ENCODE measurements around the gene PPP1R14C. TPM values are rescaled to one million over a fixed set of nuclear protein-coding genes. Genes with fewer than 3 reads are reported as not detected.
"Not testable (repeated sequence)": the region's sequence is repeated elsewhere in the genome, so short reads cannot be mapped to it uniquely, and the experiment has no call there.

The PPP1R14C gene
- polyA plus RNA-seq, 2 donors, result 7.8 to 12.4 TPM

GRCh38 chr6:150176659-150177058 is 33.8 kb downstream of the PPP1R14C start:
- WGBS, 2 donors, result 82% methylated on average over 8 of the region's 8 CpGs
- H3K27me3 ChIP-seq (ENCODE audit: control insufficient read depth in 1 of 2, insufficient read depth in 2 of 2, low read length in 2 of 2), result no peaks in the 10 kb centered on the region

GRCh38 chr6:150177259-150177951 is 34.6 kb downstream of the PPP1R14C start:
- WGBS, 2 donors, result 88 to 94% methylated on average over 11 of the region's 11 CpGs
- Histone ChIP-seq H3K36me3 (ENCODE audit: control insufficient read depth in 2 of 2, insufficient read depth in 2 of 2, low read length in 1 of 2) (no peaks in the 10 kb centered on the region), H3K4me3 (ENCODE audit: low read depth in 1 of 2, low read length in 2 of 2) (no peak overlapping the region), H3K4me1 (ENCODE audit: control insufficient read depth in 2 of 2, insufficient read depth in 2 of 2, low read length in 1 of 2) (peaks cover 0 to 5% of the 10 kb centered on the region in 2 donors), H3K9me3 (ENCODE audit: control insufficient read depth in 2 of 2, insufficient read depth in 1 of 2, low read depth in 1 of 2, low read length in 1 of 2) (no peaks in the 10 kb centered on the region), H3K27me3 (ENCODE audit: control insufficient read depth in 1 of 2, insufficient read depth in 2 of 2, low read length in 2 of 2) (no peaks in the 10 kb centered on the region), H3K27ac (ENCODE audit: low read depth in 2 of 2, low read length in 1 of 2) (peak overlapping the region; percentile 5 to 54)

More at GRCh38 chr6:150176659-150177058, 33.8 kb downstream of the PPP1R14C start:
- Histone ChIP-seq H3K36me3 (ENCODE audit: control insufficient read depth in 2 of 2, insufficient read depth in 2 of 2, low read length in 1 of 2) (no peaks in the 10 kb centered on the region), H3K27ac (ENCODE audit: low read depth in 2 of 2, low read length in 1 of 2) (peak overlapping the region; percentile 5 to 85), H3K4me3 (ENCODE audit: low read depth in 1 of 2, low read length in 2 of 2) (no peak overlapping the region), H3K9me3 (ENCODE audit: control insufficient read depth in 2 of 2, insufficient read depth in 1 of 2, low read depth in 1 of 2, low read length in 1 of 2) (no peaks in the 10 kb centered on the region), H3K4me1 (ENCODE audit: control insufficient read depth in 2 of 2, insufficient read depth in 2 of 2, low read length in 1 of 2) (peaks cover 0 to 5% of the 10 kb centered on the region in 2 donors)

GRCh38 chr6:150177952-150178520 is 35.2 kb downstream of the PPP1R14C start:
- H3K4me3 ChIP-seq (ENCODE audit: low read depth in 1 of 2, low read length in 2 of 2), result no peak overlapping the region
- H3K4me1 ChIP-seq (ENCODE audit: control insufficient read depth in 2 of 2, insufficient read depth in 2 of 2, low read length in 1 of 2), result peaks cover 0 to 5% of the 10 kb centered on the region in 2 donors
- no peaks in the 10 kb centered on the region for H3K27me3 ChIP-seq (ENCODE audit: control insufficient read depth in 1 of 2, insufficient read depth in 2 of 2, low read length in 2 of 2)
- 72 to 82% methylated on average over 12 of the region's 12 CpGs for WGBS, 2 donors
- H3K36me3 ChIP-seq (ENCODE audit: control insufficient read depth in 2 of 2, insufficient read depth in 2 of 2, low read length in 1 of 2), result no peaks in the 10 kb centered on the region
- no peak overlapping the region for H3K27ac ChIP-seq (ENCODE audit: low read depth in 2 of 2, low read length in 1 of 2)
- H3K9me3 ChIP-seq (ENCODE audit: control insufficient read depth in 2 of 2, insufficient read depth in 1 of 2, low read depth in 1 of 2, low read length in 1 of 2), result no peaks in the 10 kb centered on the region

- H3K9me3 ChIP-seq (ENCODE audit: control insufficient read depth in 2 of 2, insufficient read depth in 1 of 2, low read depth in 1 of 2, low read length in 1 of 2), result no peaks in the 10 kb centered on the region
- no peak overlapping the region for H3K4me3 ChIP-seq (ENCODE audit: low read depth in 1 of 2, low read length in 2 of 2)
- H3K27ac ChIP-seq (ENCODE audit: low read depth in 2 of 2, low read length in 1 of 2), result no peak overlapping the region
- H3K27me3 ChIP-seq (ENCODE audit: control insufficient read depth in 1 of 2, insufficient read depth in 2 of 2, low read length in 2 of 2), result no peaks in the 10 kb centered on the region
- H3K36me3 ChIP-seq (ENCODE audit: control insufficient read depth in 2 of 2, insufficient read depth in 2 of 2, low read length in 1 of 2), result no peaks in the 10 kb centered on the region
- peaks cover 0 to 5% of the 10 kb centered on the region in 2 donors for H3K4me1 ChIP-seq (ENCODE audit: control insufficient read depth in 2 of 2, insufficient read depth in 2 of 2, low read length in 1 of 2)
- WGBS, 2 donors, result 96 to 98% methylated on average over 3 of the region's 3 CpGs
Measured at GRCh38 chr6:150179030-150179429, 36.2 kb downstream of the PPP1R14C start.

- WGBS, 2 donors, result 81 to 83% methylated on average over 7 of the region's 7 CpGs
- not testable (repeated sequence) for H3K9me3 ChIP-seq (ENCODE audit: control insufficient read depth in 2 of 2, insufficient read depth in 1 of 2, low read depth in 1 of 2, low read length in 1 of 2); H3K27ac ChIP-seq (ENCODE audit: low read depth in 2 of 2, low read length in 1 of 2); H3K4me1 ChIP-seq (ENCODE audit: control insufficient read depth in 2 of 2, insufficient read depth in 2 of 2, low read length in 1 of 2); H3K36me3 ChIP-seq (ENCODE audit: control insufficient read depth in 2 of 2, insufficient read depth in 2 of 2, low read length in 1 of 2); H3K27me3 ChIP-seq (ENCODE audit: control insufficient read depth in 1 of 2, insufficient read depth in 2 of 2, low read length in 2 of 2); H3K4me3 ChIP-seq (ENCODE audit: low read depth in 1 of 2, low read length in 2 of 2)
Measured at GRCh38 chr6:150179907-150180424, 37.1 kb downstream of the PPP1R14C start.

- H3K4me1 ChIP-seq (ENCODE audit: control insufficient read depth in 2 of 2, insufficient read depth in 2 of 2, low read length in 1 of 2), result peaks cover 0 to 5% of the 10 kb centered on the region in 2 donors
- no peak overlapping the region for H3K4me3 ChIP-seq (ENCODE audit: low read depth in 1 of 2, low read length in 2 of 2)
- WGBS, 2 donors, result 92 to 95% methylated on average over 1 of the region's 1 CpG
- no peak overlapping the region for H3K27ac ChIP-seq (ENCODE audit: low read depth in 2 of 2, low read length in 1 of 2)
- H3K27me3 ChIP-seq (ENCODE audit: control insufficient read depth in 1 of 2, insufficient read depth in 2 of 2, low read length in 2 of 2), result no peaks in the 10 kb centered on the region
- H3K9me3 ChIP-seq (ENCODE audit: control insufficient read depth in 2 of 2, insufficient read depth in 1 of 2, low read depth in 1 of 2, low read length in 1 of 2), result no peaks in the 10 kb centered on the region
- no peaks in the 10 kb centered on the region for H3K36me3 ChIP-seq (ENCODE audit: control insufficient read depth in 2 of 2, insufficient read depth in 2 of 2, low read length in 1 of 2)
Measured at GRCh38 chr6:150180517-150180916, 37.7 kb downstream of the PPP1R14C start.

GRCh38 chr6:150182460-150183078 is 39.7 kb downstream of the PPP1R14C start:
- Histone ChIP-seq H3K27me3 (ENCODE audit: control insufficient read depth in 1 of 2, insufficient read depth in 2 of 2, low read length in 2 of 2) (no peaks in the 10 kb centered on the region), H3K27ac (ENCODE audit: low read depth in 2 of 2, low read length in 1 of 2) (no peak overlapping the region), H3K4me1 (ENCODE audit: control insufficient read depth in 2 of 2, insufficient read depth in 2 of 2, low read length in 1 of 2) (no peaks in the 10 kb centered on the region), H3K9me3 (ENCODE audit: control insufficient read depth in 2 of 2, insufficient read depth in 1 of 2, low read depth in 1 of 2, low read length in 1 of 2) (no peaks in the 10 kb centered on the region), H3K4me3 (ENCODE audit: low read depth in 1 of 2, low read length in 2 of 2) (no peak overlapping the region), H3K36me3 (ENCODE audit: control insufficient read depth in 2 of 2, insufficient read depth in 2 of 2, low read length in 1 of 2) (no peaks in the 10 kb centered on the region)
- WGBS, 2 donors, result 89 to 97% methylated on average over 4 of the region's 4 CpGs

GRCh38 chr6:150183105-150183504 is 40.3 kb downstream of the PPP1R14C start:
- H3K36me3 ChIP-seq (ENCODE audit: control insufficient read depth in 2 of 2, insufficient read depth in 2 of 2, low read length in 1 of 2), result no peaks in the 10 kb centered on the region
- H3K9me3 ChIP-seq (ENCODE audit: control insufficient read depth in 2 of 2, insufficient read depth in 1 of 2, low read depth in 1 of 2, low read length in 1 of 2), result no peaks in the 10 kb centered on the region
- no peak overlapping the region for H3K4me3 ChIP-seq (ENCODE audit: low read depth in 1 of 2, low read length in 2 of 2)
- WGBS, 2 donors, result 77 to 78% methylated on average over 4 of the region's 4 CpGs
- no peaks in the 10 kb centered on the region for H3K4me1 ChIP-seq (ENCODE audit: control insufficient read depth in 2 of 2, insufficient read depth in 2 of 2, low read length in 1 of 2)
- H3K27me3 ChIP-seq (ENCODE audit: control insufficient read depth in 1 of 2, insufficient read depth in 2 of 2, low read length in 2 of 2), result no peaks in the 10 kb centered on the region
- no peak overlapping the region for H3K27ac ChIP-seq (ENCODE audit: low read depth in 2 of 2, low read length in 1 of 2)

GRCh38 chr6:150183966-150184365 is 41.1 kb downstream of the PPP1R14C start:
- H3K4me3 ChIP-seq (ENCODE audit: low read depth in 1 of 2, low read length in 2 of 2), result no peak overlapping the region
- H3K27me3 ChIP-seq (ENCODE audit: control insufficient read depth in 1 of 2, insufficient read depth in 2 of 2, low read length in 2 of 2), result no peaks in the 10 kb centered on the region
- no peaks in the 10 kb centered on the region for H3K4me1 ChIP-seq (ENCODE audit: control insufficient read depth in 2 of 2, insufficient read depth in 2 of 2, low read length in 1 of 2)
- no peaks in the 10 kb centered on the region for H3K36me3 ChIP-seq (ENCODE audit: control insufficient read depth in 2 of 2, insufficient read depth in 2 of 2, low read length in 1 of 2)
- H3K27ac ChIP-seq (ENCODE audit: low read depth in 2 of 2, low read length in 1 of 2), result no peak overlapping the region
- WGBS, 2 donors, result 90 to 93% methylated on average over 6 of the region's 6 CpGs
- no peaks in the 10 kb centered on the region for H3K9me3 ChIP-seq (ENCODE audit: control insufficient read depth in 2 of 2, insufficient read depth in 1 of 2, low read depth in 1 of 2, low read length in 1 of 2)
